Choroid plexus epithelial cell (primary cell): ENCODE results near the gene NUDCD3.

Source experiments
- DNase-seq: peaks from one replicate; pipeline ENCODE4 v3.0.0-alpha.2; 2010; ENCODE audit warnings: low read depth
- H3K4me3 ChIP-seq: 2 replicates; pipeline ENCODE4 v1.5.1; 2011; ENCODE audit warnings: low read depth, mild to moderate bottlenecking, control low read depth, low read length, moderate library complexity
- TF ChIP-seq, protein P1 (sequence below): conservative IDR thresholded peaks from 2 replicates; pipeline ENCODE4 v1.5.1; 2011; ENCODE audit warnings: low read depth, mild to moderate bottlenecking, control low read depth, inconsistent platforms, low read length, moderate library complexity

NUDCD3 gene

DNA sequence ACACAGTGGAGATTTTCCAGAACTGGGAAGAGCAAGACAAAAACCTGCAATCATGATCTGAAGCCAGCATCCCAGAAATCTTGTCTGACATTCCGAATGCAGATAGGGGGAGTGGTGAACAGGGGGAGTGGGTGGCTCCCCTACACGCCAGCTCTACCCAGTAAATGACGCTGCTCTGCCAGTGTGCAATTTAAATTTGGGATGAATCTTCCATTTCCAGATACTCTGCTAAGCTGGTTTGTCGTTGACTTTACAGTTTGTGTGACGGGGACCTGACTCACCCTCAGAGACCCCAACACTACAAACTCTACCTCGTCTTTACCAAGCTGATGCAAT, 96.4 kb downstream of the NUDCD3 start:
- TF ChIP-seq, protein P1, sequence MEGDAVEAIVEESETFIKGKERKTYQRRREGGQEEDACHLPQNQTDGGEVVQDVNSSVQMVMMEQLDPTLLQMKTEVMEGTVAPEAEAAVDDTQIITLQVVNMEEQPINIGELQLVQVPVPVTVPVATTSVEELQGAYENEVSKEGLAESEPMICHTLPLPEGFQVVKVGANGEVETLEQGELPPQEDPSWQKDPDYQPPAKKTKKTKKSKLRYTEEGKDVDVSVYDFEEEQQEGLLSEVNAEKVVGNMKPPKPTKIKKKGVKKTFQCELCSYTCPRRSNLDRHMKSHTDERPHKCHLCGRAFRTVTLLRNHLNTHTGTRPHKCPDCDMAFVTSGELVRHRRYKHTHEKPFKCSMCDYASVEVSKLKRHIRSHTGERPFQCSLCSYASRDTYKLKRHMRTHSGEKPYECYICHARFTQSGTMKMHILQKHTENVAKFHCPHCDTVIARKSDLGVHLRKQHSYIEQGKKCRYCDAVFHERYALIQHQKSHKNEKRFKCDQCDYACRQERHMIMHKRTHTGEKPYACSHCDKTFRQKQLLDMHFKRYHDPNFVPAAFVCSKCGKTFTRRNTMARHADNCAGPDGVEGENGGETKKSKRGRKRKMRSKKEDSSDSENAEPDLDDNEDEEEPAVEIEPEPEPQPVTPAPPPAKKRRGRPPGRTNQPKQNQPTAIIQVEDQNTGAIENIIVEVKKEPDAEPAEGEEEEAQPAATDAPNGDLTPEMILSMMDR = no peak
- no peak for DNase-seq
- no peak overlapping the region for H3K4me3 ChIP-seq

DNA sequence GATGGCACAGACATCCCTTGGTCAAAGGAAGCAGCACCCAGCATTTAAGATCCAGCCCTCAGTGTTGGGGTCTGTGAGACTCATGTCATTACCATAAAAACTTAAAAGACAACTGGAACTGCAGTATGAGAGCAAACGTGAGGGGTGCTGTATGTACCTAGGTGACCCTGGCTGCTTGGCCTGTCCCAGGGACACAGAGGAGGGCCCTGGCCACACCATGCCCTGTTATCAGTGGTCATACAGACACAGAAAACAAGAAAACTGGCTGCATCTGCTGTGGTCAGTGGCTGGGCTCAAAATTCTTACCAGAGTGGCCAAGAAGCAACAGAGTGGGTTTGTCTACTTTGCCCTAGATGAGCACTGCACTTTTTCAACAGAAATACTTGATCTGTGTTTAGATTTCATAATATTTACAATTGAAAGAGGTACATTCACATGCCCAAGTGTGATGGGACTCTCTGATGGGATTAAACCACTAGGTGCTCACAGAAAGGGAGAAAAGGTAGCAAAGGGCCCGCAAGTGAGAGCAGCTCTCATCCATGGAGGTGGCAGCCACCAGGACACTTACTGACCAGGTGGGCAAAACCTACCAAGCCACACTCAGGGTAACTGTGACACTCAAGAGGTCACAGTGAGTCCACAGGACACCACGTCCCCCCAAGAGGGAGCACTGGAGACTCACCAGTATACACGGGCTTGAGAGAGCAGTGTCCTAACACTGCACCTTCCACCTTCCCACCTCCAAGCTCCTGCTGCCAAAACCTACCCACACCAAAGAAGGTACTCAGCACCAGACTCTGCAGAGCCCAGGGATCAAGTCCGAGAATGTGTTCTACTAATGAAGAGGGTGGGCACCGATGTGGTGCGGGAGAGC, 97.0 kb downstream of the NUDCD3 start:
- no peak overlapping the region for H3K4me3 ChIP-seq
- DNase-seq = no peak
- TF ChIP-seq, protein P1 = no peak

DNA sequence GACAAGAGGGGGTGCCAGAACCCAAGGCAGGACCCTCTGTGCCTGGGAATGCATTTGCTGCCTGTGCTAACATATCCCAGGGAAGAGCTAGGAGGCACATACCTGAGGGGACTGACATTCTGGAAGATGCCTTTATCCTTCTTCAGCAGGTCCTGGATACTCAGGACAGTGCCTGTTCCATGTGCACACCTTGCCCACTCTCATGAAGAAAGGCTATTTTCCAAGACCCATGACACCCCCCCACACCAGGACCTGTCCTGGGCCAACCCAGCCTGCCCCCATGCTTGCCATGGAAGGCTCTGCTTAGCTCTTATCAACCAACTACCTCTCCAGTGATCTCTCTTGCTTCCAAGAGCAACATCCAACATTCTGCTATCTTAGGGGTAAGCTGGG, 97.8 kb downstream of the NUDCD3 start:
- TF ChIP-seq, protein P1 = no peak
- no peak overlapping the region for H3K4me3 ChIP-seq
- no peak for DNase-seq

DNA sequence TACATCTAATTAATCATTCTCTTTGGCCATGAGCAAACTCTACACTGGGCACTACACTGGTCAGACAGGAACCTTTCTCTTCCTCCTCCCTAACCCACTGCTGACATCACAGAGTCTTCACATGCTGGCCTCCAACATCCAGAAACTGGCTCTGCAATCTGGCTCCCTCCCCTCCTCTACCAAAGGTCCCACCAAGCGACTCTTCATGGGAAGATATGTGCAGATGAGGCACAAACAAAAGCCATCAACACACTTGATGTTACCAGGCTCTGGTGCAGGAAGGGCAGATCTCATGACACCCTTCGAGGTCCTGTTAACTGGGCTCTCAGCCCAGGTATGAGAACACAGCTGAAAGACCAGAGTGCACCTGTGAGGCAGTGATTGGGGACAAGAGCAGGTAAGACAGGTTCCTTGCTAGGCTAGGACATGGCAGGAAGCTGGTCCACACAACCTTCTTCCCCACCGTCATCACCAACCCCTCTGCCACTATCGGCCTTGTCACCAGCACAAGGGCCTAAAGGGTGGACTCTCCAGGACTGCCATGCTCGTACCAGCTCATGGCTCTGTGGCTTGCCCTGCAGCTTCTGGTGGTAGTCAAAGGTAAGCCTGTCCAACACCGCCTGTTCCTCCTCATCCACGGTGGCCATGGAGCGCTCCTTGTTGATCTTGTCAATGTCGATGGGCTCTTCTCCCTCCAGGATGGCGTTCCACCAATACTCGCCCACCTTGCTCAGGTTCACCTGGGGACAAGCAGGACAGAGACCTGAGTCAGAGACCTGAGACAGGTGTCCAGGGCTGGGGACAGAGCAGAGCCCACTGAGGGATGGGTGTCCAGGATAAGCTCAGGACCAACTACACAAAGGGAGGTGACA, 98.5 kb downstream of the NUDCD3 start:
- no peak overlapping the region for H3K4me3 ChIP-seq
- TF ChIP-seq, protein P1 = no peak
- no peak for DNase-seq

DNA sequence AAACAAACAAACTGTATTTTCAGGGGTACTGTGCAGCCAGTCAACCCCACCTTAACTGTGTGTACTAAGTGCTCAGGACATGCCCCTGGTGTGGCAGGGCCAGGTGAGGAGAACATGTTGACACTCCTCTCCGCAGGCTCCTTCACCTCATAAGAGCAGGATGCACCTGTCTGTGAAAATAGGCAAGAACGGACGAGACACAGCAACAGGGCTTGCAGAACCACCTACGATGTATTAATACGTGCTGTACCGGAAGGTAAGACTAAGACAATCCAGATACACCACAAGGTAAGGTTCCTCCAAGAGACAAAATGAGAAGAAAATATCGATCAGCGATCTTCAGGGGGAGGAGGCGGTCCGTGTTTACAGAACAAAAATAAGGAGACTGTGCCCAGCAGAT, 99.3 kb downstream of the NUDCD3 start:
- DNase-seq = no peak
- no peak overlapping the region for H3K4me3 ChIP-seq
- TF ChIP-seq, protein P1 = no peak

DNA sequence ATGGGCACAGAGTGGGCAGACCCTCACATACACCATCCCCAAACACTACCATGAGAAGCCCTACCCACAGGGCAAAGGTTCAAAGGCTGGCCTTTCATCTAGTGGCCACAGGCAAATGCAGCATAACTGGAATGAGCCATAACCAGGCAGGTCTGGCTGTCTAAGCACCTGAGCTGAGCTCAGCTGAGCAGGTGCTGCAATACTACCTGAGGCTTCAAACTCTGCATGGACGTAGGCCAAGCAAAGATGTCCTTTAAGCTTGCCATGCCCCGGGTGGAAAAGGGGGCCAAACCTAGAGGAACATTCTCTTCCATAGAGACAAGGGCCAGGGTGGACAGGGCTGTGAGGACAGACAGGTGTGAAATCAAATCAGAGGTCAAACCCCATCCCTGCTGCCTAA, 99.8 kb downstream of the NUDCD3 start:
- TF ChIP-seq, protein P1 = no peak
- H3K4me3 ChIP-seq = no peak overlapping the region
- no peak for DNase-seq
